Stimulated activated CD8-positive, alpha-beta memory T cell treated with anti-CD3 and anti-CD28 coated beads, Interleukin-12 subunit alpha, Interleukin-12 subunit beta, amount 100 ng/mL, for 24 hours (primary cell): ENCODE results near the gene SLC7A14.

Source experiments
- DNase-seq: peaks from one replicate; pipeline ENCODE4 v3.0.0-alpha.2; 2020; ENCODE audit errors: extremely low read depth

SLC7A14 gene

GRCh38 chr3:170497207-170498095 is 88.4 kb downstream of the SLC7A14 start:
- DNase-seq = no peak

GRCh38 chr3:170496868-170497140 is 89.1 kb downstream of the SLC7A14 start:
- no peak for DNase-seq

DNA sequence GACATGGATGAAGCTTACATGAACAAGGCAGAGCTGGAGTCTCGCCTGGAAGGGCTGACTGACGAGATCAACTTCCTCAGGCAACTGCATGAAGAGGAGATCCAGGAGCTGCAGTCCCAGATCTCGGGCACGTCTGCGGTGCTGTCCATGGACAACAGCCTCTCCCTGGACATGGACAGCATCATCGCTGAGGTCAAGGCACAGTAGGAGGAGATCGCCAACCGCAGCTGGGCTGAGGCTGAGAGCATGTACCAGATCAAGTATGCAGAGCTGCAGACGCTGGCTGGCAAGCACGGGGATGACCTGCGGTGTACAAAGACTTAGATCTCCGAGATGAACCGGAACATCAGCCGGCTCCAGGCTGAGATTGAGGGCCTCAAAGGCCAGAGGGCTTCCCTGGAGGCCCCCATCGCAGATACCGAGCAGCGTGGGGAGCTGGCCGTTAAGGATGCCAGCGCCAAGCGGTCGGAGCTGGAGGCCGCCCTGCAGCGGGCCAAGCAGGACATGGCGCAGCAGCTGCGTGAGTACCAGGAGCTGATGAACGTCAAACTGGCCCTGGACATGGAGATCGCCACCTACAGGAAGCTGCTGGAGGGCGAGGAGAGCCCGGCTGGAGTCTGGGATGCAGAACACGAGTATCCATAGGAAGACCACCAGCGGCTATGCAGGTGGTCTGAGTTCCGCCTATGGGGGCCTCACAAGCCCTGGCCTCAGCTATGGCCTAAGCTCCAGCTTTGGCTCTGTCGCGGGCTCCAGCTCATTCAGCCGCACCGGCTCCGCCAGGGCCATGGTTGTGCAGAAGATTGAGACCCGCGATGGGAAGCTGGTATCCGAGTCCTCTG is 89.6 kb downstream of the SLC7A14 start:
- no peak for DNase-seq

DNA sequence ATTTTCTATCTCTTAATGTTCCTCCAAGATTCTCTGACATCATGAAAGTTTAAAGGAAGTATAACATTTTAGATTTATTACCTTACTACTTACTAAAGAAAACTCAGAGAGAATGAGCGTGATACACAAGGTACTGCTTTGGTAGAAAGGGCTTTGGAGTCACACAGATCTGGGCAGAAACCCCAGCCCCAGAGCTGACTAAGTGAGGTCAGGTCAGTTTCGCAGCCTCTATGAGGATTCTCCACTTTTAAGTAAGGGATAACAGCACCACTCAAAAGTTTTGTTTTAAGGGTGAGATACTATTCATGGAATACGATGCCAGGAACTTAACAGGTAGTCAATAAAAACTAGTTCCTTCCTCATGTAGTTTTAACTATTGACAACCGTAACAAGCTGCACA is 91.1 kb downstream of the SLC7A14 start:
- DNase-seq = no peak

DNA sequence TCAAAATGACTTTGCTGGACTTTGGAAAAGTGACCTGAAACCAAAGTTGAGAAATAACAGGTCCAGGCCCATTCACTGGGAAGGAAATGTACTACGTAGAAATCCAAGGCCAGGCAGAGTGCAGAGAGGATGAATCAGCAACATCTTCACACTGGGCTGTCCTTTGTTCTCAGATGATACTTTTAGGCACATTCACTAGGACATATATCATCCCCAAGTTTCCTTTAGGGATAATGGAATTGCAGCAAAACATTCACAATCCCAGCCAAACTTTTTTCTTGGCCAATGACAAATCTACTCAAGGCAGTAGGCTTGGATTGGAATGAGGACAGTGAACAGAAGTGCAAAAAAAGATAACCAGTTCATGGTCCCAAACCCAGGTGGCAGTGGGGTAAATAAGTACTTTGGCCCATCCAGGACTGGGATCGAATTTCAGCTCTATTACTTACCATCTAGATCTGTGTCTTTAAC is 92.1 kb downstream of the SLC7A14 start:
- no peak for DNase-seq

GRCh38 chr3:170491901-170492300 is 94.0 kb downstream of the SLC7A14 start:
- DNase-seq = no peak

DNA sequence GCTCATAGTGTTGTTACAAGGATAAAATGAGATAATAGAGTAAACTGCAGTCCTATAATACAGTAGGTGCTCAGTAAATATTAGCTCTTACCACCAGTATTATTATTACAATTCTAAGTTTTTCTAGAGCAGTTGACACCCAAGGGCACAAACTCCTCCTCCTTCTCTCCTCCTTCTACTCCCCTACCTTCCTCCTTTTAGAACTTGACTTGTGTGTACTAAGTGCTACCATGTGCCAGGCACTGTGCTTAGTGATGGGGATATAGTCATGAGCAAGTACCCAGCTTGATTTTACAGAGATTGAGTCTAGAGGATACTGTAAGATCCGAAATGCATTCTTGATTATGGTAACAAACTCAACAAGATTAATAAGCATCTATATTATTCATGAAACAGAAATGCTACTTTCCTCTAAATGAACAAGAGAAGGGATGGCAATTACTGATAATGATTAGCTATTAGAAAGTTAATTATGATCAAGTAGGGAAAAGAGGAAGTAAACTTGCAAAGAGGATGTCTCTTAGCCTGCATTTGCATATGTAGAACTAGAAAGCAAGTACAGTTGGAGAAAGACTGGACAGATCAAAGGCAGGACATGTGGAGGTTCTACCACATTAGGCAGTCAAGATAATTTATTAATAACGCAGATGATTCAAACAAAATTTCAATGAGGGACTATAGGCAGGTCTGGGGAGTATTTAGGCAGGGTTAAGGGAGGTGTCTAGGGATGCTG is 94.9 kb downstream of the SLC7A14 start:
- DNase-seq = no peak

- DNase-seq = no peak
Measured at GRCh38 chr3:170488802-170489201, 97.1 kb downstream of the SLC7A14 start.

DNA sequence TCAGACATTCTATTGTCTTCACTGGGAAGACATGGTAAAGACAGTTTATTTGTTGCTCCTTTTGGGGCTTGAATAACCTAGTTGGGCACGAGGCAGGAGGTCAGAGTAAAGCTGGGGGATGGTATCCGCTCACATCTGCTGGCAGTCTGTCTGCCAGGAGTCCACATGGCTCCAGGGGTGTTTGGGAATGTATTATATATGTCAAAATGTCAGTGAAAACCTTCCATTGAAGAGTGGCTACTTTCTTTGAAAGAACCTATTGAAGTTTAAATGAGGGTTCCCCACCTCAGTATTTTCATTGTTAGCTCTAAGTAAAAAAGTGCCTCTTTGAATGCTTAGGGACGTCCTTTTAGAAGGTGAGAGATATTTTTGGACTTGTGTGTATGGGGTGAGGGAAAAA is 98.8 kb downstream of the SLC7A14 start:
- DNase-seq = no peak

DNA sequence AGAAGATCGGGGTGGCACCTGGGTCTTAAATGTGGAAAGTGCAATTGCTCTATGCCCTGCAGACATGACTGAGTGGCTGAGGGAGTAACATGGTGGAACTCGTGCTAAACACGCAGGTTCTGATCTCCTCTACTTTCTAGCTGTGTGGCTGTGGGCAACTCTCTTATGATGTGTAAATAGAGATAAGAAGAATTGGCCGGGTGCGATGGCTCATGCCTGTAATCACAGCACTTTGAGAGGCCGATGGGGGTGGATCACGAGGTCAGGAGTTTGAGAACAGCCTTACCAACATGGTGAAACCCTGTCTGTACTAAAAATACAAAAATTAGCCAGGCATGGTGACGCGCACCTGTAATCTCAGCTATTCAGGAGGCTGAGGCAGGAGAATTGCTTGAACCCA is 99.5 kb downstream of the SLC7A14 start:
- DNase-seq = no peak

DNA sequence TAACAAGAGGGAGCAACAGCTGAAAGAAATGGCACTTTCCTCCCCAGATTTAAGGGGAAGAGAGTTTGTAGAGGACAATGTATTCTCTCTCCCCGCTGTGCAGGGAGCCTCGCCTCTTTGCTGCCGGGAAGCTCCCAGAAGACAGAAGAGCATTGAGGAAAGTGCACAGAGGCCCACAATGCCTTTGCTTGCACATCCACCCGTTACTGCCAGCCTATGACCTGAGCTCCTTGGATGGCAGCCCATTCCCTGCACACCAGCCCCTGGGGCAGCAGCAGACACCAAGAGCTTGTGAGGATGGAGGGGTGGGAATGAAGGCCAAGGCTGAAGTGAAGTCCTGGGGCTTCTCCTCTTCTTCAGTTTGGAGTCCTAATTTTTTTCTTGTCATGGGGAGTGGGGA is 100.2 kb downstream of the SLC7A14 start:
- DNase-seq = no peak

DNA sequence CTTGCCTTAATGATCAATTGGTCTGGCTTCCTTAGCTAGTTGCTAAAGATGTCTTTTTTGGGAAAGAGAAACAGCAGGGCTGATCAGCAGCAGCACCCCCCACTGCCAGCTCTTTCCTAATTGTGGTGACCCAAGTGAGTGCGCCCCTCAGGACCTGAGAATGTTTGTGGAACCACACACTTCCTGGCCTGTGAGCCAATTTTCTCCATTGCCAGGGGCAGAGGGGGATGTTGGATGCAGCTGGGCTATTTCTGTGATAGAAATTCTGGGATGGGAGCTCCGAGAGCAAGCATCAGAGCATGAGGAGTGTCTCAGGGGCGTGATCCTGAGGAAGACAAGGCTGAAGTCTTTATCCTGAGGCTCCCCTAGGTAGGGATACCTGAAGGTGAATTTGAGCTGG is 100.6 kb downstream of the SLC7A14 start:
- DNase-seq = no peak

DNA sequence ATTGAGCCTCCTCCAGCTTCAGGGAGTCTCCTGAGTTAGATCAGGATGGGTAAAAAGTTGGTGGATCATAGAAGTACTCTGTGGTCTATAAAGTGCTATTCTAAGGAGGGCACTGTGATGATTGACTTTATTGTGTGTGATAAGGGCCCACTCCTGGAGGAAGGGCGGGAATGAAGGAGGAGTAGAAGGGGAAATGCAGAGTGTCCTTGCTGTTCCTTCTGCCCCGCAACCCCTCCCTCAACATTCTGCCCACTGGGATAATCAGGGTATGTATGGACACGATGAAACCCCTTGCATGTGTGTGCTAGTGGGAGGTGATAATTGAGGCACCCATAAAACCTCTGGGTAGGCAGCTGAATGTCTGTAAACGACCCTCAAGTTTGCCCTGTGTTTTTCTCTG is 101.0 kb downstream of the SLC7A14 start:
- no peak for DNase-seq

- DNase-seq = no peak
Measured at GRCh38 chr3:170483485-170484262, 102.2 kb downstream of the SLC7A14 start.

DNA sequence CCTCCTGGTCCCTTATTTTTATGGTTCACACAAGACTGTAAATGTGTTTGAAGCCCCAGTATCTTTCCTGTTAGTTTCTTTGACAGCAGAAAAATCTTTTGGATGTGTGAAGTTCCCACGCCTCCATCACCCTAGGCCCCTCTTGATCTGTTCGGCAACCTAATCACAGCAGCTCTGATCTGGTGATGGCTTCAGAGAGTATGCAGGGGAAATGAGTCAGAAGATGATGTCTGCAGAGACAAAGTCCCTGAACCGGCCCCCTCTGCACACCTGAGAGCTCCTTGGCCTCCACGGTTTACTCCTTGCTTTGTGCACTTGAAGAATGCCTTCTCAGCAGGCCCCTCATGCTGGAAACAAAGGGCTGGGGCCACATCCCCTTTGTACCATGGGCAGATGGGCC is 103.7 kb downstream of the SLC7A14 start:
- no peak for DNase-seq

DNA sequence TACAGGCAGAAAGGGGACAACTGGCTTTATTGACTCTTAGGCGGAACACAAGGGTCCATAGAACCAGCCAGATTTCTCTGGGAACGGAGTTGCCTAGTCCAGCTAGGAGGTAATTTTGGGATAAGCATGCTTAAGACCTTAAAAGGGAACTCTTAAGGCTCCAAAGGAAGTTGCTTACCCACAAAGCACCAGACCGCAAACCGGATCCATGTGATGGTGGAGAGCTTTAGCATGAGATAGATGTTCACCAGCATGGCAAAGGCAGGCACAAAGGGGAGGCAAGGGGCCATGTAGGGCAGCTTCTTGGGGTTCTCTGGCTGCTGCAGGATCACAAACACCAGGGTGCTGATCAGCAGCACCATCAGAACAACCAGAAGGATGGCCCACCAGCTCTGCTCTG is 105.8 kb downstream of the SLC7A14 start:
- DNase-seq = no peak

DNA sequence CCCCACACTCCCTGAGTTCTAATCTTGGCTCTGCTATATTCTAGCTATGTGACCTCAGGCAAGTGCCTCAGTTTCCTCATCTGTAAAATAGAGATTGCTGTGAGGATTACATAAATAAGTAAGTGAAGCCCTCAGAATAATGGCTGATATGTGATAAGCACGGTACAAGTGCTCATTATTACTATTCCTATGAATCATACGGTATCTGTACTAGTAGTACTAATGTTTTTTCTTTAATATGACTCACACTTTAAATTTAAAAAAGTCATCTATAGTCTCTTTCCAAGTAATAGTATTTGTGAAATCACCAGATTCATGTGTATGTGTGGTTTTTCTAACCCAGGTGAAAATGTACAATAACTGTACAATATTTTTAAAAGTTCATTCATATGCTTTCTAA is 108.5 kb downstream of the SLC7A14 start:
- no peak for DNase-seq

DNA sequence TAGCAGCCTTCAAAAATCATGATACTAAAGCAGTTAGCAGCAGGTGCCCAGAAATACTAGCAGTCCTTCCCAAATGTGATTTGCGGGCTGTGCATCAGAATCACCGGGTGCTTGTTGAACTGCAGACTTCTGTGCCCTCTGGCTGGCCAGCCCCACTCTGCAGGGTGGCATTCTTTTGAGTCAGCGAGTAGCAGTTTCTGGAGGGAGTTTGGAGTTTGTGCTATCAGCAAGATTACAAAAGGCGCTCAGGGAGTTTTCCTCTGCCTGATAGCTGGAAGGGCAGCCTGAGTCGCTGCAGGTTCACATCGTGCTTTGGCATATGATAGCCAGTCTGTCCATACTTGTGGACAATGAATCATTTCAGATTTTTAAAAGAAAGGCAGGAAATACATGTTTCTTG is 109.6 kb downstream of the SLC7A14 start:
- no peak for DNase-seq

- no peak for DNase-seq
Measured at GRCh38 chr3:170475092-170475685, 110.7 kb downstream of the SLC7A14 start.

GRCh38 chr3:170473358-170473757 is 112.5 kb downstream of the SLC7A14 start:
- DNase-seq = no peak

GRCh38 chr3:170471149-170471548 is 114.7 kb downstream of the SLC7A14 start:
- DNase-seq = no peak
